Effector memory CD8-positive, alpha-beta T cell (primary cell): Measurements from ENCODE around the gene PPHLN1.
A peak's percentile ranks its signal among the peaks of the same experiment; 100 is the strongest.

Source experiments
- ATAC-seq: fragments of 150-1000 bp; cut with Tn5 transposase; replicated peaks from 2 replicates; pipeline ENCODE4 v1.10.0; 2021; ENCODE audit warnings: mild to moderate bottlenecking, moderate library complexity
- DNase-seq, 3 experiments: peaks; one replicate each; pipeline ENCODE4 v3.0.0; 2021
- H3K27ac Mint-ChIP-seq, 2 donors: one replicate each; pipeline ENCODE4 v1.8.0; 2022; ENCODE audit warnings: mild to moderate bottlenecking in 2 of 2, mixed read lengths in 2 of 2, moderate library complexity in 2 of 2
- H3K27me3 Mint-ChIP-seq, 2 donors: one replicate each; pipeline ENCODE4 v1.8.0; 2022; ENCODE audit warnings: mixed read lengths in 2 of 2
- H3K36me3 Mint-ChIP-seq: one replicate; pipeline ENCODE4 v1.8.0; 2022; ENCODE audit warnings: mild to moderate bottlenecking, moderate library complexity, mixed read lengths; ENCODE audit not compliant: insufficient read depth
- H3K4me1 Mint-ChIP-seq, 2 donors: one replicate each; pipeline ENCODE4 v1.8.0; 2022; ENCODE audit warnings: low read depth in 2 of 2, mixed read lengths in 2 of 2
- H3K4me3 Mint-ChIP-seq, 2 donors: one replicate each; pipeline ENCODE4 v1.8.0; 2022; ENCODE audit warnings: mild to moderate bottlenecking in 2 of 2, mixed read lengths in 2 of 2, moderate library complexity in 2 of 2
- H3K9me3 Mint-ChIP-seq, 2 donors: one replicate each; pipeline ENCODE4 v1.8.0; 2022; ENCODE audit warnings: mixed read lengths in 2 of 2
- total RNA-seq, 9 experiments: gene quantifications; one replicate each; lab custom pipeline; 2026; lab: John Stamatoyannopoulos, UW

The PPHLN1 gene
- 86.0 to 126 (median 116) reads per million in 9 experiments for total RNA-seq

GRCh38 chr12:42325653-42326474, at the start of gene PPHLN1, which contains the start of gene ZCRB1:
PPHLN1 (plus strand) TSS chr12:42326167; CDS start chr12:42335903, 9,736 bp downstream.
ZCRB1 (minus strand) TSS chr12:42326094; CDS start chr12:42324102, 1,992 bp downstream.
- H3K27ac Mint-ChIP-seq: peak within 1 kb of the TSS; percentile 96 to 98
- H3K9me3 Mint-ChIP-seq: no peaks in the 10 kb centered on the region
- no peaks in the 10 kb centered on the region for H3K27me3 Mint-ChIP-seq
- ATAC-seq: peak; percentile 91
- H3K4me1 Mint-ChIP-seq: peaks cover 36 to 47% of the 10 kb centered on the region in 2 donors
- peak; percentile 68 to 74 (median 73) for DNase-seq
- H3K36me3 Mint-ChIP-seq: peaks cover 25% of the 10 kb centered on the region
- H3K4me3 Mint-ChIP-seq: peak within 1 kb of the TSS; percentile 92 to 98

- Mint-ChIP-seq H3K27me3 (peaks cover 3 to 16% of the 10 kb centered on the region in 2 donors), H3K36me3 (no peaks in the 10 kb centered on the region), H3K27ac (no peak overlapping the region), H3K9me3 (peaks cover 0 to 1% of the 10 kb centered on the region in 2 donors), H3K4me1 (no peaks in the 10 kb centered on the region), H3K4me3 (no peak overlapping the region)
- ATAC-seq: no peak
- DNase-seq: no peak
These were observed 48.4 kb upstream of the PPHLN1 start for GRCh38 chr12:42277396-42278127.

- DNase-seq (no peak), ATAC-seq (no peak)
- H3K4me3 Mint-ChIP-seq: no peak overlapping the region
- no peaks in the 10 kb centered on the region for H3K4me1 Mint-ChIP-seq
- H3K27me3 Mint-ChIP-seq: peaks cover 0 to 12% of the 10 kb centered on the region in 2 donors
- H3K36me3 Mint-ChIP-seq: no peaks in the 10 kb centered on the region
- H3K27ac Mint-ChIP-seq: no peak overlapping the region
- peaks cover 0 to 1% of the 10 kb centered on the region in 2 donors for H3K9me3 Mint-ChIP-seq
These were observed 47.8 kb upstream of the PPHLN1 start for GRCh38 chr12:42278128-42278510.

- Mint-ChIP-seq H3K27ac (no peak overlapping the region), H3K4me3 (no peak overlapping the region)
- no peak for DNase-seq
These were observed 44.7 kb upstream of the PPHLN1 start for GRCh38 chr12:42281278-42281677.

GRCh38 chr12:42281844-42282243, 44.1 kb upstream of the PPHLN1 start:
- Mint-ChIP-seq H3K36me3 (no peaks in the 10 kb centered on the region), H3K4me3 (no peak overlapping the region), H3K4me1 (no peaks in the 10 kb centered on the region), H3K9me3 (no peaks in the 10 kb centered on the region), H3K27me3 (peaks cover 0 to 12% of the 10 kb centered on the region in 2 donors), H3K27ac (no peak overlapping the region)
- DNase-seq: no peak
- ATAC-seq: no peak

More at GRCh38 chr12:42281278-42281677, 44.7 kb upstream of the PPHLN1 start:
- Mint-ChIP-seq H3K36me3 (no peaks in the 10 kb centered on the region), H3K4me1 (no peaks in the 10 kb centered on the region), H3K9me3 (no peaks in the 10 kb centered on the region), H3K27me3 (peaks cover 0 to 12% of the 10 kb centered on the region in 2 donors)
- ATAC-seq: no peak

GRCh38 chr12:42282294-42282693, 43.7 kb upstream of the PPHLN1 start:
- H3K4me1 Mint-ChIP-seq: no peaks in the 10 kb centered on the region
- DNase-seq: no peak
- no peaks in the 10 kb centered on the region for H3K36me3 Mint-ChIP-seq
- H3K9me3 Mint-ChIP-seq: no peaks in the 10 kb centered on the region
- H3K27me3 Mint-ChIP-seq: peaks cover 4 to 9% of the 10 kb centered on the region in 2 donors
- no peak for ATAC-seq
- H3K4me3 Mint-ChIP-seq: no peak overlapping the region
- H3K27ac Mint-ChIP-seq: no peak overlapping the region

GRCh38 chr12:42283739-42284138, 42.2 kb upstream of the PPHLN1 start:
- Mint-ChIP-seq H3K4me1 (no peaks in the 10 kb centered on the region), H3K27ac (no peak overlapping the region), H3K27me3 (peaks cover 16 to 19% of the 10 kb centered on the region in 2 donors), H3K36me3 (no peaks in the 10 kb centered on the region), H3K9me3 (no peaks in the 10 kb centered on the region), H3K4me3 (no peak overlapping the region)
- ATAC-seq (no peak), DNase-seq (no peak)

- H3K4me1 Mint-ChIP-seq: no peaks in the 10 kb centered on the region
- ATAC-seq: no peak
- H3K9me3 Mint-ChIP-seq: no peaks in the 10 kb centered on the region
- no peak overlapping the region for H3K4me3 Mint-ChIP-seq
- no peak for DNase-seq
- no peak overlapping the region for H3K27ac Mint-ChIP-seq
- H3K27me3 Mint-ChIP-seq: peaks cover 17 to 23% of the 10 kb centered on the region in 2 donors
- no peaks in the 10 kb centered on the region for H3K36me3 Mint-ChIP-seq
These were observed 41.8 kb upstream of the PPHLN1 start for GRCh38 chr12:42284157-42284556.

GRCh38 chr12:42284876-42285275, 41.1 kb upstream of the PPHLN1 start:
- Mint-ChIP-seq H3K36me3 (no peaks in the 10 kb centered on the region), H3K4me3 (no peak overlapping the region), H3K27ac (no peak overlapping the region), H3K27me3 (peaks cover 21 to 30% of the 10 kb centered on the region in 2 donors), H3K4me1 (no peaks in the 10 kb centered on the region), H3K9me3 (no peaks in the 10 kb centered on the region)
- DNase-seq (no peak), ATAC-seq (no peak)

GRCh38 chr12:42285431-42285830, 40.5 kb upstream of the PPHLN1 start:
- H3K36me3 Mint-ChIP-seq: no peaks in the 10 kb centered on the region
- ATAC-seq (no peak), DNase-seq (no peak)
- H3K27me3 Mint-ChIP-seq: peaks cover 21 to 30% of the 10 kb centered on the region in 2 donors
- H3K4me1 Mint-ChIP-seq: no peaks in the 10 kb centered on the region
- H3K27ac Mint-ChIP-seq: no peak overlapping the region
- no peaks in the 10 kb centered on the region for H3K9me3 Mint-ChIP-seq
- no peak overlapping the region for H3K4me3 Mint-ChIP-seq

GRCh38 chr12:42286741-42287140, 39.2 kb upstream of the PPHLN1 start:
- ATAC-seq (no peak), DNase-seq (no peak)
- H3K27me3 Mint-ChIP-seq: peaks cover 21 to 30% of the 10 kb centered on the region in 2 donors
- no peak overlapping the region for H3K4me3 Mint-ChIP-seq
- no peaks in the 10 kb centered on the region for H3K9me3 Mint-ChIP-seq
- H3K4me1 Mint-ChIP-seq: no peaks in the 10 kb centered on the region
- no peak overlapping the region for H3K27ac Mint-ChIP-seq
- H3K36me3 Mint-ChIP-seq: no peaks in the 10 kb centered on the region

GRCh38 chr12:42288544-42288943, 37.4 kb upstream of the PPHLN1 start:
- Mint-ChIP-seq H3K27me3 (peaks cover 21 to 30% of the 10 kb centered on the region in 2 donors), H3K4me3 (no peak overlapping the region), H3K9me3 (no peaks in the 10 kb centered on the region), H3K27ac (no peak overlapping the region), H3K4me1 (no peaks in the 10 kb centered on the region), H3K36me3 (no peaks in the 10 kb centered on the region)
- no peak for ATAC-seq
- DNase-seq: no peak

- DNase-seq: no peak
- Mint-ChIP-seq H3K36me3 (no peaks in the 10 kb centered on the region), H3K9me3 (no peaks in the 10 kb centered on the region), H3K4me1 (no peaks in the 10 kb centered on the region), H3K4me3 (no peak overlapping the region), H3K27me3 (peaks cover 21 to 30% of the 10 kb centered on the region in 2 donors), H3K27ac (no peak overlapping the region)
- ATAC-seq: no peak
These were observed 34.3 kb upstream of the PPHLN1 start for GRCh38 chr12:42291680-42292079.
